NCI-H2081 (cell line): ENCODE results near the gene NDFIP1.

Source experiments
- DNase-seq, 2 experiments: peaks; one replicate each; lab custom pipeline; 2025; lab: John Stamatoyannopoulos, UW

NDFIP1 gene

DNA sequence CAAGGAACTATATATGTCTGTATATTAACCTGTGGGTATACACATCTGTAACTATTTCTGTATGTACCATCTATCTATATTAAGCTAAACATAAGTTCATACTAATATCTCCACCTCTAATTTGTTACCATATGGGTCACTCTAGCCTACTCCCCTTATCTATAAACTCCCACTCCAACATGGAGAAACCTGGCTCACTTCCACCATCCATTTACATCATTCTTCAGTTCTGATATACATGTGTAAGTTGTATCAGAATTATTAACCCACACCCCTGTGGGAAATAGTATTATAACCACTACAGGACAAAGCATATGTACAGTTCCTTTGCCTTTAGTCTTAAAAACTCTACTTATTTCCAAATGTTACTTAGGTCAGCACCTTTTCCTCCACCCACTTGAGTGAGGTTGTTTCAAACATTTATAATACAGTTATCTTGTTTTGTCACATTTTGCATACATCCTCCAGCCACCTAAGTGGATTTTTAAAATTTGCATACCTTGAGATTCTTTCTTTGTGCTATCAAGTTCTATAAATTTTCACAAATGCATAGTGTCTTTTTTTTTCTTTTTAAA, 10.6 kb downstream of the NDFIP1 start:
- no peak for DNase-seq

DNA sequence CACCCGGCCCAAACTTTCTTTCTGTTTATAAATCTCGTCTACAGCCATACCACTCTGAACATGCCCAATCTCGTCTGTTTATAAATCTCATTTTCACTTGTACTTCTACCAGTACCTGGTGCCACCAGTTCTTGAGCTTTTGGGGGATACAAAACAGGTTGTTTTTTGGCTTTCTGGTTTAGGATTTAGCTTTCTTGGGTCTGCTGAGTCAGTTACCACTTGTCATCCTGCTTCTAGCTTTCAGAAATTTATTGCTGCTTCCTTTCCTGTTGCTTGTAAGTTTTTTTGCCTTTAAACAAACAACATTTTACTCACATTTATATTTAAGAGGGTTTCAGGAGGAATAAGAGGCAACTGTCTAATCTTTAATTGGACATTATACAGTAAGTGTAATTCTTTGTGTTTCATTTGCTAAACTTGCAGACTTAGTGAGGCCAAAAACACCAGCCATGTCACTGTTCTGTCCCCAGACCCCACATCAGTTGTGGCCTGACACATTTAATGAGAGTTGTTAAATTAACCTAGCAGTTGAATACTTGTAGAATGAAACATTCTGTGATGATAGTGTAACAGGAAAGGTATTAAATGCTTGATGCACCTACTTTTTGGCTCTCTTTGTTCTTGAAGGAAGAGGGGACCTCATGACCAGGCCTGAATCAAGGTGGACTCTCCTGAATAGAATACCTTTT, 11.8 kb downstream of the NDFIP1 start:
- DNase-seq: no peak

DNA sequence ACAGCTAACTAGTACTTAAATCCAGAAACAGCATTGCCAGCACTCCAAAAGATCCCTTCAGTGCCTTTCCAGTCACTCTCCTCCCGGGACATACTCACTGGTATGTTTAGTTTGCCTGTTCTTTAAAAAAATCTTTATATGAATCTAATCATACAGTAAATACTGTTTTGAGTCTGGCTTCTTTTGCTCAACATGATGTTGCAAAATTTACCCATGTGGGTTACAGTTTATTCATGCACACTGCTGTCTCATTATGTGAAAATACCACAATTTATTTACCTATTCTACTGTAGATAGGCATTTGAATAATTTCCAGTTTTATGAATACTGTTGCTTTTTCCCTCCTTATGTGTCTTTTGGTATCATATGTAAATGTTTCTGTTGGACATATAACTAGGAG, 13.5 kb downstream of the NDFIP1 start:
- DNase-seq: no peak

DNA sequence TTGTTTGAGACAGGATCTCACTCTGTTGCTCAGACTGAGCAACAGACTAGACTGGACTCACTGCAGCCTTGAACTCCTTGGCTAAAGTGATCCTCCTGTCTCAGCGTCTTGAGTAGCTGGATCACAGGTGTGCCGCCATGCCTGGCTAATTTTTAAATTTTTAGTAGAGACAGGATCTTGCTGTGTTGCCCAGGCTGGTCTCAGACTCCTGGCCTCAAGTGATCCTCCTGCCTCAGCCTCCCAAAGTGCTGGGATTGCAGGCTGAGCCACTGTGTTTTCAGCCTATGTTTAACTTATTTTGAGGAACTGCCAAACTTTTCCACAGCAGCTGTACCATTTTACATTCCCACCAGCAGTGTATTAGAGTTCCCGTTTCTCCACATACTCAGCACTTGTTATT, 16.8 kb downstream of the NDFIP1 start:
- DNase-seq: no peak

DNA sequence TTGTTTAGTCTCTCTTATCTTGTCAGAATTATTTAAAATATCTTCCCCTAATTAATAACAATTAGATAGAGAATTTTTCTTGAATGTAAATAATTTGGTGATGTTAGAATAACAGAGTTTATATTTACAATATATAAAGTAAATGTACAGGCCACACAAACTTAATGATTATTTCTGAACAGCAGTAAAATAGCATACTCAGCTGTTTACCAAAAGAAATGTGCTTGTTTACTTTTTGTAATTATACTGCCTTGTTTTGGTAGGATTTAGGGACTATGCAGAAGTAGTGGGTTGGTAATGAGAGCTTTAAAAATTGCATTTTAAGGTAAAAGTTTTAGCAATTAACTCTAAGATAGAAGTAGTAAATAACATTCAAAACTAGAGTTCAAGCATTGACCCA, 17.4 kb downstream of the NDFIP1 start:
- no peak for DNase-seq

DNA sequence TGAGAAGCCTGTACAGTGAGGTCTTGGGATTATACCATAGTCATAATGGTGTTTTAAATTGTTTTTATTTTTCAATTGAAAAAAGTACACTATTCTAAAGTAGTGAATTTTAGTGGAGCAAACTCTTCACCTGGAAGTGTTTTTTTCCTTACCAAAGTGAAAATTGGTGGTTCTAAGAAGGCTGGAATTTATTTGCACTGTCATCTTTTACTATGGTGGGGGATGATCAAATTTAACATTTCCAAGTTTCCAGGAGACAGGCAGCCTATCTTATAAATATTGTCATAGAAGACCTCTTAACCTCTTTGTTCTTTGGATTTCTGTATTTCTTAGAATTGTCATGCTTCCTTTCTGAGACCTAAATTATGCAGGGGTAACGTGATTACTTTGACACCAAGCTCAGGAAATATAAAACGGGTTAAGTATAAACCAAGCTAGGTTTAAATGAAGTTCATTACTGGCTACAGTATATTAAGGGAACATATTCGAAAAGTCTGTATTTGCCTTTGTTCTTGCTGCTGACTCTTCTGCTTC, 20.2 kb downstream of the NDFIP1 start:
- DNase-seq: no peak

DNA sequence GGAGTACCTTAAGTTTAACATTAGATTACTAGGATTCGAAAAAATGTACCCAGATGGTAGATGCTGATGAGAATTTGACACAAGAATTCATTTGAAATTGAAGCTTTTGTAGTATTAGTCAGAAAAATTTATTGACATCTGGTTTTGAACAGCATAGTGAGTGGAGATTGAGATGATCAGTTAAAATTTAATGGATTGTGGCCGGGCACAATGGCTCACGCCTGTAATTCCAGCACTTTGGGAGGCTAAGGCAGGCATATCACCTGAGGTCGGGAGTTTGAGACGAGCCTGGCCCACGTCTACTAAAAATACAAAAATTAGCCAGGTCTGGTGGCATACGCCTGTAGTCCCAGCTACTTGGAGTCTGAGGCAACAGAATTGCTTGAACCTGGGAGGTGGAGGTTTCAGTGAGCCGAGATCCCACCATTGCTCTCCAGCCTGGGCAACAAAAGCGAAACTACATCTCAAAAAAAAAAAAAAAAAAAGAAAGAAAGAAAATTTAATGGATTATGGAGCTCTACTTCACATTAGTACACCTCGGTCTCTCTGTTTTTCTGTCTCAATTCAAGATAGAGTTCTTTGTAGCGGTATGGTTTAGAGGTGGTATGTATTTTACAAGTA, 21.0 kb downstream of the NDFIP1 start:
- no peak for DNase-seq

DNA sequence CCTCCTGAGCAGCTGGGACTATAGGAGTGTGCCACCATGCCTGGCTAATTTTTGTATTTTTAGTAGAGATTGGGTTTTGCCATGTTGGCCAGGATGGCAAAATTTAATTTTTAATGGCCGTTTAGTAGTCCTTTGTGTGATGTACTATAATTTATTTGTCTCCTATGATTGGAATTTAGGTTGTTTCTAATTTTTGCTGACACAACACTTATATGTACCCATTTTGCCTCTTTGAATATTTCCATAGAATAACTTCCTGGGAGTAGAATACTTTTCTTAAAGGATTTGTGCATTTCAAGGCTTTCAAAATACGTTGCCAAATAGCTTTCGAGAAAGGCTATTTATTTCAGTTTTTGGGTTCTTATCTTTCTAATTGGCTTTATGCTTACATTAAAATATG, 22.8 kb downstream of the NDFIP1 start:
- no peak for DNase-seq

DNA sequence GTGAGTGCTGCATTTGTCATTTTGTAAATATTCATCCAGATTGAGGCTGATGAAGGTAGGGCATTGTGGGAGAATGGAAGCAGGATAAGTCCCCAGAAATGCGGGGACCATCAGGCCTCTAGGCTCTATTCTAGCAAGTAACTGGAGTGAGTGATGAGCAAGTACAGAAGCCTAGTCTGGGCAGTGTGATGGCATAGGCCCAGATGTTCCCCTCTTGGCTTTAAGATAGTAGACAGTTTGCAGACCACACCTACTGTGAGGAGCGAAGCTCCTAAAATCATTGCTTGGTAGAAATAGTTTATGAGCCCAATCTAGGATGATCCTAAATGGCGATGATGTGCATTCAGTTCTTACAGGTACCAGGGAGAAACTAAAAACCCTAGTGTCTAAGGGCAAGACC, 24.3 kb downstream of the NDFIP1 start:
- no peak for DNase-seq

DNA sequence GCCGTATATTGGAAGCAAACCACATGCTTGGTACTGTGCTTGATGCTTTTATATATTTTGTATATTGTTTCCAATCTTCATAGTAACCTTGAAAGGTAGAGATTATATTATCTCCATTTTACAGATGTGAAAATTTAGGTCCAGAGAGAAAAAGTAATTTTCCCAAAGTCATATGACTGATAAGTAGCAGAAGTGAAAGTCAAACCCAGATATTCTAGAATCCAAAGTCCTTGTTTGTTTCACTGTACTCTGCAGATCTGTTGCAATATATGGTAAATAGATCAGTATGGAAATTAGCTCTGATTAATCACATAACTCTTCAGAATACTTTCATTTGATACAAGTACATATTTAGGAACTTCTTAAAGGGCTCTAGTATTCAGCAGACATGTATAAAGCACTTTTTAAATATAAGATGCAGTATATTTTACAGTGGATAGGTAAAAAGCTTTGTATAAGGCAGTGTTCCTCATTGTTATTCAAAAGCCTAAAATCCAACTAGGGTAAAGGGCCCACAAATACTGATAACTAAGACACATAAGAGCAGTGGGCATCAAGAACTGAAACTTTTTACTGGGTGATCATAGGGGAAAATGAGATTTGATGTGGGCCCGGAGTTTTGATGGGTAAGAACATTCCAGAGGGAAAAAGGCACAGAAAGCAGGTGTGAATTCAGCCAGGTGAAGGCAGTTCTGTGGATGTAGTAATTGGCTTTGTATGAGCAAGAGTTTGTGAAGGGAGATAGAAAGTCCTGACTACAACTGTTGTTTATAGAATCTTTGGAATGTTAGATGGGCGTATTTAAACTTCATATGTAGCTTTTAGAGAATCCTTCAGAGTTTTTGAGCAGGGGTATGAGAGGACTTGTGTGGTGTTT, 25.0 kb downstream of the NDFIP1 start:
- no peak for DNase-seq

DNA sequence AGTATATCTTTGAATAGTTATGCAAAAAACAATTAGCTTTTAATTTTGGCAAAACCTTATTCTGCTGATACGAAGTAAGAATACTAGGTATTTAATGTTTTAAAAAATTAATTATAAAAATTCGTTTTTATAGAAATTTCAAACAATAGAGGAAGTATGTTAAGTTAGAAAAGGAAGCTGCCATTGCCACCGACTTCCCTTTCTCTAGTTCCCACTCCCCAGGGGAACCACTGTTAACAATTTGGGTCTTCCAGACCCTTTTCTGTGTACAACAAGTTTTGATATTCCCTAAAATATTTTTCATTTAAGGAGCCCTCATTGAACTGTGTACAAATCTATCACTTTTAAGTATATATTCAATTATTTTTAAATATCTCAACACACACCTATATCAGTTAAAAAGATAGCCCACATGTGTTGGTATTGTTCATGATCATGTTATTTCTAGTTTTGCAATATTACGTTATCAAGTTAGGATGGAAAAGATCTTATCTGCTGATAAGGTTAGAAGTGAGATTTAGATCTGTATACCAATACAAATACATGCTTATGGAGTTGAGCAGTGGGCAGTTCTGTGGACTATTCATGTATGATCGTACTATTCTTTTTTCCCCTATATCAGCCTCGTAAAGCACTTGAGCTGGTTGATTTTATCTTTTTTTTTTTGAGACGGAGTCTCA, 25.9 kb downstream of the NDFIP1 start:
- no peak for DNase-seq

DNA sequence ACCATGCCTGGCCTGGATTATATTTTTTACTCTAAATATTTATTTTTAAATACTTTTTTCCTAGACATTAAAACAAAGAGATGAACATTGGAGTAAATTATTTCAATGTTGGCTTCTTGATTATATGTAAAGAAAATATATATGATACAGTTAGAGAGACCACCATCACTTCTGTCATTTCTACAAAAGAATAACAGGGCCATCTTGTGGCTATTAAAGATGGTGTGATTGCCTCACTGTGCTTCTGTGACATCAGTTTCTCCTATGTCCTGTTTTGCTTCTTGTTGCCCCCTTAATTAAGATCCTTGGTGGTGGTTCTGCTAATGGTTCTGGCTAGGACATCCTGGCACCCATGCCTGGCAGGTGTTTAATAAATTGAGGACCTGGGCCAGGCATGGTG, 32.9 kb downstream of the NDFIP1 start:
- DNase-seq: no peak

DNA sequence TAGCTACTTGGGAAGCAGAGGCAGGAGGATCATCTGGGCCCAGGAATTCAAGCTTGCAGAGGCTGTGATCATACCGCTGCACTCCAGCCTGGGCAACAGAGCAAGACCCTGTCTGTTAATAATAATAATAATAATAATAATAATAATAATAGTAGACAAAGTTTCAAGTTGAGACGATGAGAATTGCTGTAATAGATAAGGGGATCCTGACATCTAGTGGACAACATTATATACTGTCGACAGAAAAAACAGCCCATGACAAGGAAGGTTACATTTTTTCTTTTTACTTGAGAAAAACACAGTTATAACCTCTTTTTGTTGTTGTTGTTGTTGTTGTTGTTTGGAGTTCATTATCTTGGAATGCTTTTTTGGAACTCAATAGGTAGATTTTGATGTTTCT, 35.3 kb downstream of the NDFIP1 start:
- DNase-seq: peak in 1 of 2 experiments; percentile 2

DNA sequence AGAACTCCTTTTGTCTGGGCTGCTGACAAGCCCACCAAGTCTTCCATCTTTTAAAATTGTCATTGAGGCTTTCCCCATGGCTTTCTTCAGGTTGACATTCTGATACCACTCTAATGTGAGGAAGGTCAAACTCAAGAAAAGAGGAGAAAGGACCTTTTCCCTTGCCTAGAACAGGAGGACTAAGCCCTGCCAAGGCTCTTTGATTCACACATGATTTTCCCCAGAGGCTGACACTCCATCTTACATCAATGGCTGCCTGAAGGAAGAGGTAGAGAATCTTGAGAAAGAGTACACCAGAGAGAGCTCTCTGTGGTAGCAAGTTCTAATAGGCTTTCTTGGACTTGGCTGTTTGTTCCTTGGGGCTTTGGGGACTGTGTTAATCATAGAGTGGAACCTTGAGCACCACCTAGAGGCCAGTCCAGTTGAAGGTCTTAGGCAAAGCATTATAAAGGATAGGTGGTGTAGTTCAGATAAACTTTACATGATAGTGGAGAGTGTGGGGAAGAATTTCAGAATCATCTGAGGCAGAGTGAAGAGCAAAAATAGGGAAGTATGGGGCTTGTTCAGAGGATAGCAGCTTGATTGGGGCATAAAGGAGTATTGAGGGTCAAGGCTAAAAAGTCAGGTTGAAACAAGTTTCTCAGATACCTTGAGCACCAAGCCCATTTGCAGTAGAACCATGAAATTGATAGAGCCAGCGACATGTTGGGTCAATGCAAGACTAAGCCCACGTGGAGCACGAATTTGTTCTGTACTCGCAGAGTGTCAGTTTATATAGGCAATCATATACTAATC, 36.7 kb downstream of the NDFIP1 start:
- peak; percentile 23 to 42 for DNase-seq

DNA sequence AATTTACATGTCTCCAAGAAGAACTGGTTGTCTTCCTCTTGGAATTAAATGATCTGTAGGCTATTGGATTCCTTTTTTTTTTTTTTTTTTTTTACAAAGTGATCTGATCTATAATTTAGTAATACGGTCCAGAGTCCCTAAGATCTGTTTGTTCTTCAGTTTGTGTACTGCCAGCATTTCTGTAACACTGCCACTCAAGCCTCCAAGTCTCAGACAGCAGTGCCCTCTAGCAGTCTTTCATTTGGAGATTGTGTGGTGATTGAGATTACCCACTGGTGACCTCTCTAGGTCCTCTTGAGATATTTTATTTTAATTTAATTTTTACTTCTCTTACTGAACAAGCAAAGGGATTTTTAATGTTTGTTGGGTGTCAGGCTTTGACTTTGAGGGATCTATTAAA, 40.8 kb downstream of the NDFIP1 start:
- no peak for DNase-seq

DNA sequence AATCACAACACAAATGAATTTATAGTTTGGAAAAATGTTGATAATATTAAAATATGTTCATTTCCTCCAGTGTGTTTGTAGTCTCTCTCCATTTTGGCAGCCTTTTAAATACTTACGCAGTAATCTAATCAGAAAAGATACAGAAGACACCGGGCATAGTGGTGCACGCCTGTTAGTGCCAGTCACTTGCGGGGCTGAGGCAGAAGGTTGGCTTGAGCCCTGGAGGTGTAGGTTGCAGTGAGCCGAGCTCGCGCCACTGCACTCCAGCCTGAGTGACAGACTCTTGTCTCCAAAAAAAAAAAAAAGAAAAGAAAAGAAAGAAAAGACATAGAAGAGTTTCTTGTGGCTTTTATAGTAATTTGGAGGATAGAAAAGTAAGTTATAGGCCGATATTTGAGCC, 41.9 kb downstream of the NDFIP1 start:
- no peak for DNase-seq

DNA sequence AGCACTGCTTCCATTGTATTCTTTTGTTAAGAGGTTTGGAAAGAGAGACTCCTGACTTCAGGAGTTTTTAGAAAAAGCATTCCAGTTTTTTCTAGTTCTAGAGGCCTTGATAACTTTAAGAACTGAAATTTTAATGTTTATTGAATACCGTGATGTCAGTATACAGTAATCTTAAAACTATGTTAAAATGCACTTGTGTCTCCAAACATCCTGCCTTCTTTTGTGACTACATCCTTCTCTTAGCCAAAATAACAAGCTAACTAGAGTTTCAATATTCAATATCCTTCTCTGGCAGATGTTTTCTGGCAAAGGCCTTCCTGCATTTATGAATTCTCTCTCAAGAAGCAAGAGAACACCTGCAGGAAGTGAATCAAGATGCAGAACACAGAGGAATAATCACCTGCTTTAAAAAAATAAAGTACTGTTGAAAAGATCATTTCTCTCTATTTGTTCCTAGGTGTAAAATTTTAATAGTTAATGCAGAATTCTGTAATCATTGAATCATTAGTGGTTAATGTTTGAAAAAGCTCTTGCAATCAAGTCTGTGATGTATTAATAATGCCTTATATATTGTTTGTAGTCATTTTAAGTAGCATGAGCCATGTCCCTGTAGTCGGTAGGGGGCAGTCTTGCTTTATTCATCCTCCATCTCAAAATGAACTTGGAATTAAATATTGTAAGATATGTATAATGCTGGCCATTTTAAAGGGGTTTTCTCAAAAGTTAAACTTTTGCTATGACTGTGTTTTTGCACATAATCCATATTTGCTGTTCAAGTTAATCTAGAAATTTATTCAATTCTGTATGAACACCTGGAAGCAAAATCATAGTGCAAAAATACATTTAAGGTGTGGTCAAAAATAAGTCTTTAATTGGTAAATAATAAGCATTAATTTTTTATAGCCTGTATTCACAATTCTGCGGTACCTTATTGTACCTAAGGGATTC, 43.1 kb downstream of the NDFIP1 start:
- peak; percentile 31 to 43 for DNase-seq

DNA sequence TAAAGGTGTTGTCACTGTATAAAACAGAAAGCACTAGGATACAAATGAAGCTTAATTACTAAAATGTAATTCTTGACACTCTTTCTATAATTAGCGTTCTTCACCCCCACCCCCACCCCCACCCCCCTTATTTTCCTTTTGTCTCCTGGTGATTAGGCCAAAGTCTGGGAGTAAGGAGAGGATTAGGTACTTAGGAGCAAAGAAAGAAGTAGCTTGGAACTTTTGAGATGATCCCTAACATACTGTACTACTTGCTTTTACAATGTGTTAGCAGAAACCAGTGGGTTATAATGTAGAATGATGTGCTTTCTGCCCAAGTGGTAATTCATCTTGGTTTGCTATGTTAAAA, 43.8 kb downstream of the NDFIP1 start:
- no peak for DNase-seq

DNA sequence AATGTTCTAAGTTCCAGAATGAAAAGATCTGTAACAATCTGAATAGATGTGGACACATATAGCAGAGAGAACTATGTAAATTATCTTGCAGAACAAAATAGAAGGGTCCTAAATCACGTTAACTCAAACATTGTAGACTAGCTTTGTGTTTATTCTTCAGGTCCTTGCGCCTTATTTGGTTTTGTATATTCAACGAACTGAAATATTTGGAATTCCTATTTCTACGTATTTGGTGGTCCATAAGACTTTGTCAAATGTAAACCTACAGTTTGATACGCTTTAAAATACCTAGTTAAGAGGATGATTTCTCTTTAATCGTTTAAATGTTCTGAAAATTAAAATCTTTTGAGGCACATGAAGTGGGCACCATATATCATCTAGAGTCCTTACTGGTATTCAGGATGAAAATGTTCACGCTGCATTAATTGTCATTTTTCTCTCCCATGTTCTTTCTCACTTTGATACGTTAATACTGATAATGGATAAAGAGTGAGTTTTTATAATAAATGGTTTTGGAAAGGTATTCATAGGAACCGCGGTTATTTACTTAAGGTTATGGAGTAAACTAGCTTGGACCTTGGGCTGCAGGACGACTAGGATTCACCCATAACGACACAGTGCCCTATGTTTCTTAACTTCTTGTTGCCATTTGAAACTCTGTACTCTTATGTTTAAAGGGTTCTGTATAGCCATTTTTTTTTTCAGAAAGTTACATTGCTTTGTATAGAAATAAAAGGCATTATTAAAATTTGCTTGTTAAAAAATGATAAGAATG, 45.3 kb downstream of the NDFIP1 start:
- DNase-seq: no peak
